ENCODE measurements around the gene ZNF662.
"Not testable (repeated sequence)": the region's sequence is repeated elsewhere in the genome, so short reads cannot be mapped to it uniquely, and the experiment has no call there.

The ZNF662 gene

DNA sequence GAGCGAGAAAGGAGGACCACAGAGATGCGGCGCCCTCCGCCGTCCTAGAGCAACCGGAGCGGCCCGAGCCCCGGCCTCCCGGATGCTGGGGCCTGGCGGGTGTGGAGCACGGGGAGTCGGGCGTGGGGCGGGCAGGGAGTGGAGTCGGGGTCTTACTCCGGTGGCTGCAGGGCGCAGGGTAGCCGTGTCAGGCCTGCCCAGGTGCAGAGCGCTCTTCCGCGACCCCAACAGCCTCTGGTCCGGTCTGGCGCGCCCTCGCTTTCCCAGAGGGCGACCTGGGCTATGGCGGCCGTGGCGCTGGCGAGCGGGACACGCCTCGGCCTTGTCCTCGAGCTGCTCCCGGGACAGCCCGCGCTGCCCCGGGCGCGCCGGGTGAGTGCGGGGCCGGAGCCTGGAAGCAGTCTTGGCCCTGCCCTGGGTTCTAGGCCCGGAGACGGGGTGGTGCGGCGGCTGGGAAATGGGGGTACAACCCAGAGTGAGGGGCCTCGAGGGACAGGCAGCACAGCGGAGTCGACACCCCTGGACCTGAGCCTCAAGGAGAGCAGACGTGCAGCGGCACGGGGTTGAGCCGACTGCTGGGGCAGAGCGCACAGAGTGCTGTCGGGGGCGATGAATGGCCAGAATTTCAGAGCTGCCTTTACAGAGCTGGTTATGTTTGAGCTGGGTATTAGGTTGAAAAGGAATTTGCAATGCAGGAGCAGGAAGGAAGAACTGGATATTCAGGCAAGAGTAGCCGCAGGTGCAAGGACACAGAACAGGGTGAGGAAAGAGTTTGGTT lies at the start of gene ZNF662:
Gene ZNF662 (plus strand): TSS at position 73 of the 778 bp plus-strand sequence. CDS start 1,973 bp downstream, outside the sequence.
- DNase-seq = peak; percentile 46 to 96 (median 70)
- intact Hi-C loops (cut with DNase I) = no loop called here

DNA sequence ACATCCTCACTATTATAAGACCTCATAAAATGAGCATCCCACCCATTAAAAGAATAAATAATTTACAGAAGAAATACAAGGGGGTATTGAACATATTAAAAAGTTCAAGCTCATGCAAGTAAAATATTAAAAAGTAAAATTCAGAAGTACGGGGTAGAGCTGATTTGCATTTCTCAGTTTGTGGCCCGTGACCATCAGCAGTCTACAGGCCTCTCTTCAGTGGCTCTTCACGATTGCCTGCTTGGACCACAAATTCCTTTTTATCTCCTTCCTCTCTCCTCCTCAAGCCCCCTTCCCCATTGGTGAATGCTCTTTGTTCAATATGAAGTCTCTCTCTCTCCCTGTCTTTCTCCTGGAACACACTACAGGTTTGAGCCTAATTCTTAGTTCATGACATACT lies 49.4 kb upstream of the ZNF662 start:
- DNase-seq = no peak

DNA sequence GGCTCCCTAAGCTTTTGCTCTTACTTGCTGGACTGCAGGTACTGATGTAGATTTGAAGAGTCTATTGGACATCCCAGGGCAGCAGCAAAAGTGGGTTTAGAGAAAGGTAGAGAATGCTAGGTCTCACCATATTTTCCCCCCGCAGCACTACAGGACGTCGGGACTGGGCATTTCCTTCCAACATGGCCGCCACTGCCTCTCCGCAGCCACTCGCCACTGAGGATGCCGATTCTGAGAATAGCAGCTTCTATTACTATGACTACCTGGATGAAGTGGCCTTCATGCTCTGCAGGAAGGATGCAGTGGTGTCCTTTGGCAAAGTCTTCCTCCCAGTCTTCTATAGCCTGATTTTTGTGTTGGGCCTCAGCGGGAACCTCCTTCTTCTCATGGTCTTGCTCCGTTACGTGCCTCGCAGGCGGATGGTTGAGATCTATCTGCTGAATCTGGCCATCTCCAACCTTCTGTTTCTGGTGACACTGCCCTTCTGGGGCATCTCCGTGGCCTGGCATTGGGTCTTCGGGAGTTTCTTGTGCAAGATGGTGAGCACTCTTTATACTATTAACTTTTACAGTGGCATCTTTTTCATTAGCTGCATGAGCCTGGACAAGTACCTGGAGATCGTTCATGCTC lies 41.5 kb upstream of the ZNF662 start:
- intact Hi-C loops (cut with DNase I) = no loop called here

More for the DNA sequence above, 49.4 kb upstream of the ZNF662 start:
- intact Hi-C loops (cut with DNase I) = no loop called here

DNA sequence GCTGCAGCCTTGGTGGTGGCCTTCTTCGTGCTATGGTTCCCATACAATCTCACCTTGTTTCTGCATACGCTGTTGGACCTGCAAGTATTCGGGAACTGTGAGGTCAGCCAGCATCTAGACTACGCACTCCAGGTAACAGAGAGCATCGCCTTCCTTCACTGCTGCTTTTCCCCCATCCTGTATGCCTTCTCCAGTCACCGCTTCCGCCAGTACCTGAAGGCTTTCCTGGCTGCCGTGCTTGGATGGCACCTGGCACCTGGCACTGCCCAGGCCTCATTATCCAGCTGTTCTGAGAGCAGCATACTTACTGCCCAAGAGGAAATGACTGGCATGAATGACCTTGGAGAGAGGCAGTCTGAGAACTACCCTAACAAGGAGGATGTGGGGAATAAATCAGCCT lies 40.7 kb upstream of the ZNF662 start:
- no peak for DNase-seq
- intact Hi-C loops (cut with DNase I) = no loop called here

More for the DNA sequence above, 41.5 kb upstream of the ZNF662 start:
- no peak for DNase-seq

DNA sequence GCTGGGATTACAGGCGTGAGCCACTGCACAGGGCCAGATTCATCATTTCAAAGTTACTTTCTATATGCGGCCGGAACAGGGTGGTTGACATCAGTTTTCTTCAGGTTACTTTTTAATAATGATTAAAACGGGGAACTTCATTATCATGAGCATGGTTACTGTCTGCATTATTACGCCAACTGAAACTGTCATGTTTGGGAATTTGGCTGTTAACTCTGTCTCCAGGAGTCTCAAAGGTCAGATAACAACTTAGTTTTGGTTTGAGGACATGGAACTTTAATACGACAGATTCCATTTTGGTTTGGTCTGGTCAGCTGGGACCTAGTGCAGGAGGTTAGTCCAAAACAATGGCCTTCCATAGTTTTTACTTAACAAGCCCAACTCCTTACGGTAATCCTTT lies 38.8 kb upstream of the ZNF662 start:
- intact Hi-C loops (cut with DNase I) = no loop called here
- DNase-seq = no peak

DNA sequence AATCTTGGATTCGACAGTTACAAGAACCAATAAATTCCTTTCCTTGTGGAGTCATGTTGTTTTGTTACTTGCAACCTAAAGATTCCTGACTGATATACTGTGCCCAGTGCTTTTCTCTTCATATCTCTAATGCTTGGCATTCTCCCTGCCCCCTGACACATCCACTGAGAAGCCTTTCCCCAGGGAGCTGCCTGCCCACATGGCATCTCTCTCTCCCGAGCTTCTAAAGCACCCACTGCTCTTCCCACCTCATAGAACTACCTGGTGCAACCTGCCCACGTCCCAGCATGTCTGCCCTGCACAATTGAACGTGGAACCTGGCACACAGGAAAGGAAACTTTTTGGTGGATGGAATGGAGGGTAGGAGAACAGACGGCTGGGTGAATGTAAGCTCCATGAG lies 37.1 kb upstream of the ZNF662 start:
- intact Hi-C loops (cut with DNase I) = no loop called here
- no peak for DNase-seq

DNA sequence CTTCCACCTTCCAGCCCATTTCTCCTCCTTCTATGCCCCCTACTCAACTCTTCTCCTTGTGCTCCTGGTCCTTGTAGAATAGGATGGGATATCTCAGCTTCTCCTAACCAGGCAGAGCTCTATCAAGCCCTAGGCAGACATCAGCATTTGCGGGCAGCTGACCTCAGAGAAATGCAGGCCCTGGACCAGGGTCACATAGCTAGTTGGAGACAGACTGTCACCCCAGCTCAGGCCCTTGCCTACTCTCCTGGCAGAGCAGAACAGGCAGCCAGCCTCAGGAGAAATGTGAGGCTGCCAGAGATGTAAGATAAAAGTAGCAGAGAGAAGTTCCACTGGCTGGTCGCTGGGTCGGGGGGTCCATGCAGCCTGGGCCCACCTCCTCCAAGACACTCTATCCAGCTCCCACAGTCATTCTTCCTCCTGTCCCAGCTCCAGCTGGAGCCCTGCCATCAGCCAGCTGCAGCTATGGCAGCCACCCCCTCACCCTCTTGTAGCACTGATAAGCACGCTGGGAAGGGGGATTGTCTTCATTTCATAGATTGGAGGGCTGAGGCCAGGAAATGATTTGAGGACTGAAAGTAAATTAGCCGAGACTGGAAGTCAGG lies 34.2 kb upstream of the ZNF662 start:
- intact Hi-C loops (cut with DNase I) = no loop called here
- DNase-seq = peak in 2 of 10 donors; percentile 21 to 85

DNA sequence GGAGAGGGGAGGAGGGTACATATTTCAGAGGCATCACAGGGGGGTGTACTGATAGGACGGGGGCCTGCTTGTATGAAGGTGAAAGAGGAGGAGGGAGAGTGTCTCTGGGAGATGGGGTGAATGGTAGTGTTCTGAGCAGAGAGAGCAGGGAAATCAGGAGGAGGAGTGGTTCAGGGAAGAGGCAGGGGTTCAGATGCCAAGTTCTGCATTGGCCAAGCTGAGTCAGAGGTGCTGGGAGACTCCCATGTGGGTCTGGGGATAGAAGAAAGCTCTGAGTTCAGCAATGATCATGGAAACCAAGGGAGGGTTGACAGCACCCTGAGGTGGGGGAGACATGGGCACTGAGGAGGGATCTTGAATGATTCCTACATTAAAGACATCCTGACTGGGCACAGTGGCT lies 33.2 kb upstream of the ZNF662 start:
- no peak for DNase-seq

DNA sequence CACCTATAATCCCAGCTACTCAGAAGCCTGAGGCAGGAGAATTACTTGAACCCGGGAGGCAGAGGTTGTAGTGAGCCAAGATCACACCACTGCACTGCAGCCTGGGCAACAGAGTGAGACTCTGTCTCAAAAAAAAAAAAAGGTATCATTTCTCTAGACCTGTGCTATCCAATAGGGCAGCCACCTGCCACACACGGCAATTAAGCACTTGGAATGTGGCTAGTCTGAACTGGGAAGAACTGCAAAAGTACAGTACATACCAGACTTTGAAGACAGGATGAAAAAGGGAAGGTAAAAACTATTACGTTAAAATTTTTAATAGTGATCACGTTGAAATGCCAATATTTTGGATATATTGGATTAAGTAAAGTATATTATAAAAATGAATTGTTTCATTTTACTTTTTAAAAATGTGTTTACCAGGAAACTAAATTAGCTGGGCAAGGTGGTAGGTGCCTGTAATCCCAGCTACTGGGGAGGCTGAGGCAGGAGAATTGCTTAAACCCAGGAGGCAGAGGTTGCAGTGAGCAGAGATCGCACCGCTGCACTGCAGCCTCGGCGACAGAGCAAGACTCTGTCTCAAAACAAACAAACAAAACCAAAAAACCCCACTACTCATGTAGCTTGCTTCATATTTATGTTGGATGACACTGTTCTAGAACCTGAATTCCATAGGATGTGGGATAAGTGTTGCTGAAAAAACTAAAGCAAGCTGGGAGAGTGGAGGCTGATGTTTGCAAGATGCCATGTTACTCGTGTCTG lies 32.5 kb upstream of the ZNF662 start:
- intact Hi-C loops (cut with DNase I) = no loop called here
- no peak for DNase-seq

More for the DNA sequence above, 33.2 kb upstream of the ZNF662 start:
- intact Hi-C loops (cut with DNase I) = no loop called here

DNA sequence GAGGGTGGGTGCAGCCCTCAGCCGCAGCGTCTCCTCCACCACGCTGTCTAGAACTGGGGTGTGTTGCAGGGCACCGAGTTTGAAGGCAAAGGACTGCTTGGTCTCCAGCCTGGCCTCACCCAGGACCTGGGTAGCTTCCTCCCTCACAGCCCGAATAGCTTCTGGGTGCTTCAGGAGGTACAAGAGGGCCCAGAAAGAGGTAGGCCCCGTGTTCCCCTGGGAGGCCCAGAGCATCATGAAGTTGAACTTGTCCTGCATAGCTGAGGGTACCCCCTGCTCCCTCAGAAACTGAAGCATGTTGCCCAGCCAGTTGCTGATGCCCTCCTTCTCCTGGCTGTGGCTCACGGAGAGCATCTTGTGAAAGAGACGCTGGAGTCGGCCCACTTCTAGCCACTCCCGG lies 31.2 kb upstream of the ZNF662 start:
- no peak for DNase-seq
- intact Hi-C loops (cut with DNase I) = no loop called here

DNA sequence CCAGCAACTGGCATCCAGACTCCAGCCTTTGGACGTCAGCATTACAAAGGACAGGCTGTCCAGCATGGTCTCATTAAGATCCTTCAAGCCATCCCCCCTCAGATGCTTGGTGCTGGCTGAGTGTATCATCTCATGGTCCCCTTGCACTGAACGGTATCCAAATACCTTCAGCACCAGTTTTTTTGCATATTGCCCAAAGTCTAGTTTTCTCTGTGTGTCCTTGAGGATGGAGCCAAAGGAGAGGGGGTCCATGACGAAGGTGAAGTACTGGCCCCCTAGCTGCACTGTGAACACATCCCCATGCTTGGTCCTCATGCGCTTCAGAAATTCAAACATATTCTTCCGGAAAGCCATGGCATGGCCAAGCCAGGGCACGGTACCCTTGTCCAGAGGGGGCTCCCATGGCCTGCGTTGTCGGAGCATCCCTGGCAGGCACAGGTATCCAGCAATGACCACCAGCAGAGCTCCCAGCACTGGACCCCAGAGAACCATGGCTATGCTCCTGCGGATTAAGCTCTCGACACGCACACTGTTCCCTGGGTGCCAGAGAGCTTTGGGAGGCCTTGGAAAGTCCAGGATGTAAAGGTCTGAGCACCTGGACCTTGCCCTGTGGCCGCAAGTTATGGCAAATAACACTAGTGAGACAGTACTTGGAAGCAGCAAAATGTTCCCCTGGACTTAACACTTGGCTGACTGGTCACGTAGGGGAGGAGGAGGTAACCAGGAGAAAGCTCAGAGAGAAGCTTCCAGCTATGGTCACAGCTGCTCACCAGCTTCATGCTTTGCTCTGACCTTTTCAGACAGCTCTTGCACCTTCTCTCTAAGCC lies 30.4 kb upstream of the ZNF662 start, which contains the start of gene CYP8B1:
Gene CYP8B1 (minus strand): TSS at position 555 of the 827 bp plus-strand sequence. CDS start 63 bp downstream, at position 492.
- intact Hi-C loops (cut with DNase I) = no loop called here
- no peak for DNase-seq

DNA sequence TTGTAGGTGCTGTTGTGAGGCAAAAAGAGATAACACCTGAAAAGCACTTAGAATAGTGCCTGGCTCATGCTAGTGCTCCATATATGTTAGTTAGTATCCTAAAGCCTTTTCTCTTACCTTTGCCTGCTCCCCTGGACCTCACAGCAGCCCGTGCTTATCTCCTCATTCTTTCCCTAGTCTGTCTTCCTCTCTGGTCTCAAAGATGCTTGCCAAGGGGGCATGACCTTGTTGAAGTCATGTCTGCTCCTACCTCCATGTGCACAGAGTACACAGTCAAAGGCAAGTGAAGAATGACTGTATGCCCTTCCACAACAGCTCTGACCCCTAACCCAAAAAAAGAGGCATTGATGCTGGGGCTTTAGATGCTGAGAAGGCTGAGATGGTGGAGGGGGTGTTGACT lies 29.5 kb upstream of the ZNF662 start:
- intact Hi-C loops (cut with DNase I) = no loop called here
- no peak for DNase-seq

DNA sequence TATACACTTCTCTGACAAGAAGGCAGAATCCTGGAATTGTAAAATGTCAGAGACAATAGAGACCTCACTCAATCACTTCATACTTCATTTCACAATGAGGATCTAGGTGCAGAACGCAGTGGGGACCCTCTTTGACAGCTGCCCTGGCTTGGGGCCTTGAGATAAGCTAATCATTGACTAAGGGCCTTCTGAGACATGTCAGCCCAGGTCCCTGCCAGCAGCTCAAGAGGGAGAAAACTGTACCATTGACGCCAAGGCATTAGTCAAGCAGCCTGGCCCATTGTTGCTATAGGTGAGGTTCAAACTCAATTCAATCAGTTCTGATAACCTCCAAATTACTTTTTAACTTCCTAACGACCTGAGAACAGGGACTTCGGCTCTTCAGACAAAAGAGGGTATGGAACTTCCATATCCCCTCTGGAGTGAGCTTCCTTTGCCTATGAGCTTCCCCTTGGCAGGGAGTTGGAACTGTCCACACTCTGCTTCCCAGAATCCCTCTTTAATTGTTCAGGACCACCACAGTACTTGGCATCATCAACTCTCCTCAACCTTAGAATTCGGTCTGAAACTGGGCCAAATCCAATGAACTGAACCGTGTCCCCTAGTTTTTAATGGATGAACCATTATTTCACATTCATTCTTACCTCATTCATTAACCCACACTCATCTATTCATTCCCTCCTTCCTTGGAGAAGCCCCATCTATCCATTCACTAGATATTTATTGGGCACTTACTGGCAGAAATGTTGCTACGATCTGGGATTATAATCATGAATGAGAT lies 28.8 kb upstream of the ZNF662 start:
- intact Hi-C loops (cut with DNase I) = no loop called here
- no peak for DNase-seq

DNA sequence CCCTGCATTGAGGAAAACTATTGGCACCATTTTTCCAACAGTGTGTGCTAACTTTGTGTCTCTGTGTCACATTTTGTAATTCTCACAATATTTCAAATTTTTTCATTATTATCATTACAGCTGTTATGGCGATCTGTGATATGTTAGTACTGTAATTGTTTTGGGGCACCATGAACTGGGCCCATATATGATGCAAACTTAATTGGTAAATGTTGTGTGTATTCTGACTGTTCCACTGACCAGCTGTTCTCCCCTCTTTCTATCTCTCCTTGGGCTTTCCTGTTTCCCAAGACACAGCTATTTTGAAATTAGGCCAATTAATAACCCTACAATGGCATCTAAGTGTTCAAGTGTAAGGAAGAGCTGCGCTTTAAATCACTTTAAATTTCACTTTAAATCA lies 28.1 kb upstream of the ZNF662 start:
- intact Hi-C loops (cut with DNase I) = no loop called here
- no peak for DNase-seq

DNA sequence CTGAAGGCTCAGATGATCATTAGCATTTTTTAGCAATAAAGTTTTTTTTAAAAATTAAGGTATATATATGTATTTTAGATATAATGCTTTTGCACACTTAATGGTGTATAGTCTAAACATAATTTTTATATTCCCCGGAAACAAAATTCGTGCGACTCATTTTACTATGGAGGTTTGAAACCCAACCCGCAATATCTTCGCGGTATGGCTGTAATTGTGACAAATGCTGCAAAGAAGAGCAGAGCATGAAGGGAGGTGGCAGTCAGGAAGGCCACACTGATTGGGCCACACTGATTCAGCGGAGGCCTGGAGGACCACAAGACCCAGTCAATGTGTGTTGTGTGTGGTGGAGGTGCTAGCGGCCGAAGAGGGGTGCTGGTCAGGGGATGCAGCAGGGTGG lies 25.8 kb upstream of the ZNF662 start:
- intact Hi-C loops (cut with DNase I) = loop anchor here (2.0 kb wide), 1 partner anchor 49 kb away; no protein-coding TSS in a partner anchor

DNA sequence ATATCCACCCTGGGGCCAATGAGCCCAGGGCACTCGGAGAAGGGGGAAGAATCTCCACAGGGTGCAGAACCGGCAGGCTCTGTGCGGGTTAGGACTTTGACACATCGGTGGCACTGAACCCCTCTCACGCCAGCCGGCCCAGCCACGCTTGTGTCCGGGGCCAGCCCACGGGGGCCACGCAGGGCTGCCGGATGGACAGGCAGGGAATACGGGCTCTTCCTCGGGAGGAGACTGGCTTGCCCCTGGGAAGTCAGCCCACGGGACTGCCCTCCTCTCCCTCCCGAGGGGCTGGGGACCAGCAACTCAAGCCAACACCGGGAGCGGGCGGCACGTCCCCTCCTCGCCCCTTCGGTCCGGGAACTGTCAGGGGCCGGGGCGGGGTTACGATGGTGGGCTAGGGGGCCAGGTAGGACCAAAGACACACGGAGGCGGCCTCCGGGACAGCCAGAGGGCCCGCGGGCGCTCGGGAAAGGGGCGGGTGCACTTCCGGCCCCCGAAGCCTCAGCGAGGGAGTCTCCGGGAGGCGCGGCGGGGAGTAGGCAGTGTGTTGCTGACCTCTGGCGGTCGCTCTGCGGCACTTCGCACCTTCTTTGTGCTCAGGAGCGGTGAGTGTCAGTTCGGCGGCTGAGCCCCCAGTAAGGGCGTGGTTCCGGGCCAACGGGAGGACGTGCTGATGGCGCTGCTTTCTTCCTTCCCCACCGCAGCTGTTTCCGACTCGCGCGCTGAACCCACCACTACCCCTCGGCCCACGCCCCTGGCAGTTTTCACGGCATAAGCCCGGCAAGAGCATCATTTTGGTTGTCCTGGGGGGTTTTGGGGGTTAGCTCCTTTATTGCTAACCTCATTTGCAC lies 25.1 kb upstream of the ZNF662 start:
- intact Hi-C loops (cut with DNase I) = loop anchor here (1.0 to 2.0 kb wide), 2 partner anchors 50 to 101 kb away; no protein-coding TSS in a partner anchor
- DNase-seq = peak; percentile 71 to 98 (median 82)

More for the DNA sequence above, 25.8 kb upstream of the ZNF662 start:
- no peak for DNase-seq

DNA sequence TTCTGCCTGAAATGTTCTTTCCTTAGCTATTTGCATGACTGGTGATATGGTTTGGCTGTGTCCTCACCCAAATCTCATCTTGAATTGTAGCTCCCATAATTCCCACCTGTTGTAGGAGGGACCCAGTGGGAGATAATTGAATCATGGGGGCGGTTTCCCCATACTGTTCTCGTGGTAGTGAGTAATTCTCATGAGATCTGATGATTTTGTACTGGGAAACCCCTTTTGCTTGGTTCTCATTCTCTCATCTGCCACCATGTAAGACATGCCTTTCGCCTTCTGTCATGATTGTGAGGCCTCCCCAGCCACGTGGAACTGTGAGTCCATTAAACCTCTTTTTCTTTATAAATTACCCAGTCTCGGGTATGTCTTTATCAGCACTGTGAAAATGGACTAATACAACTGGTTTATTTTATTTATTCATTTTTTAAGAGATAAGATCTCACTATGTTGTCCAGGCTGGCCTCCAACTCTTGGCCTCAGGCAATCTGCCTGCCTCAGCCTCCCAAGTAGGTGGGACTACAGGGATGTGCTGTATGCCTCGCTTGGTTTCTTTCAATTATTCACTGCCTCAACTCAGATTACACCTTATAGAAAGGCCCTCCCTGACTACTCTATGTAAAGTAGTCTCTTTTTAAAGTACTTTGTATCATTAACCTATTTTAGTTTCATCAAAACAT lies 22.6 kb upstream of the ZNF662 start:
- DNase-seq; intact Hi-C loops (cut with DNase I): not testable (repeated sequence)
